GM23338 (cell line): Measurements from ENCODE around the gene PANX3. TPM values are rescaled to one million over a fixed set of nuclear protein-coding genes. Genes with fewer than 3 reads are reported as not detected.

ENCODE experiments used
- ATAC-seq: fragments of 200-7000 bp; cut with Tn5 transposase; 3 replicates; pipeline ENCODE4 v1.9.1; 2020
- DNase-seq: peaks from one replicate; pipeline ENCODE4 v3.0.0-alpha.2; 2015; ENCODE audit warnings: low spot score
- H2AFZ ChIP-seq: fragments of 200-600 bp; sonication (generic); 2 replicates; pipeline ENCODE4 v1.8.0; 2016; ENCODE audit warnings: antibody characterized with exemption, mild to moderate bottlenecking, moderate library complexity
- H3F3A ChIP-seq: fragments of 200-600 bp; sonication (generic); replicated peaks from 2 replicates; pipeline ENCODE4 v1.8.0; 2017; ENCODE audit warnings: antibody characterized with exemption, mixed run types, low read depth
- H3K27ac ChIP-seq: fragments of 200-600 bp; sonication (generic); 2 replicates; pipeline ENCODE4 v1.6.1; 2016; ENCODE audit warnings: low read depth
- H3K27me3 ChIP-seq: fragments of 200-600 bp; sonication (generic); 2 replicates; pipeline ENCODE4 v1.8.0; 2016; ENCODE audit warnings: mild to moderate bottlenecking, mixed run types, moderate library complexity; ENCODE audit not compliant: insufficient read depth
- H3K36me3 ChIP-seq: fragments of 200-600 bp; sonication (generic); 2 replicates; pipeline ENCODE4 v1.8.0; 2016; ENCODE audit warnings: mild to moderate bottlenecking; ENCODE audit not compliant: insufficient read depth
- H3K4me1 ChIP-seq: fragments of 200-600 bp; sonication (generic); 2 replicates; pipeline ENCODE4 v1.8.0; 2016; ENCODE audit warnings: mild to moderate bottlenecking, moderate library complexity; ENCODE audit not compliant: insufficient read depth
- H3K4me2 ChIP-seq: fragments of 200-600 bp; sonication (generic); 2 replicates; pipeline ENCODE4 v1.7.1; 2017; ENCODE audit warnings: mixed run types
- H3K4me3 ChIP-seq: fragments of 200-600 bp; sonication (generic); 2 replicates; pipeline ENCODE4 v1.6.1; 2016; ENCODE audit warnings: mixed run types
- H3K79me2 ChIP-seq: fragments of 200-600 bp; sonication (generic); replicated peaks from 2 replicates; pipeline ENCODE4 v1.8.0; 2017; ENCODE audit warnings: mild to moderate bottlenecking; ENCODE audit not compliant: insufficient read depth
- H3K9me2 ChIP-seq: fragments of 200-600 bp; sonication (generic); 2 replicates; pipeline ENCODE4 v1.8.0; 2017; ENCODE audit not compliant: insufficient read depth
- H4K20me1 ChIP-seq: fragments of 200-600 bp; sonication (generic); replicated peaks from 2 replicates; pipeline ENCODE4 v1.8.0; 2017; ENCODE audit warnings: mild to moderate bottlenecking; ENCODE audit not compliant: insufficient read depth
- H3K27ac Mint-ChIP-seq: 2 replicates; pipeline ENCODE4 v1.8.0; 2020; ENCODE audit warnings: inconsistent platforms, mild to moderate bottlenecking, moderate library complexity, mixed read lengths
- H3K27me3 Mint-ChIP-seq: 3 replicates; pipeline ENCODE4 v1.8.0; 2022; ENCODE audit warnings: low read depth, mild to moderate bottlenecking, moderate library complexity, mixed read lengths, inconsistent platforms; ENCODE audit not compliant: insufficient read depth, poor library complexity
- H3K36me3 Mint-ChIP-seq: 3 replicates; pipeline ENCODE4 v1.8.0; 2021; ENCODE audit warnings: low read depth, mild to moderate bottlenecking, inconsistent platforms, moderate library complexity, mixed read lengths
- H3K4me1 Mint-ChIP-seq: 3 replicates; pipeline ENCODE4 v1.8.0; 2020; ENCODE audit warnings: mild to moderate bottlenecking, inconsistent platforms, mixed read lengths
- H3K4me3 Mint-ChIP-seq: 3 replicates; pipeline ENCODE4 v1.8.0; 2021; ENCODE audit warnings: moderate library complexity, mild to moderate bottlenecking, inconsistent platforms, mixed read lengths
- H3K9me3 Mint-ChIP-seq: 3 replicates; pipeline ENCODE4 v1.8.0; 2020; ENCODE audit warnings: moderate library complexity, mild to moderate bottlenecking, inconsistent platforms, mixed read lengths
- CREB1 ChIP-seq: fragments of 250-450 bp; sonication (Bioruptor Pico); IDR thresholded peaks from 2 replicates; pipeline ENCODE4 v1.5.0; 2020; ENCODE audit warnings: low read depth, mild to moderate bottlenecking, moderate library complexity
- EZH2 ChIP-seq: fragments of 200-600 bp; sonication (generic); IDR thresholded peaks from one replicate; pipeline ENCODE4 v1.8.0; 2017; ENCODE audit warnings: antibody characterized with exemption, mild to moderate bottlenecking, low read depth; ENCODE audit not compliant: unreplicated experiment
- EZH2phosphoT487 ChIP-seq: fragments of 200-600 bp; sonication (generic); IDR thresholded peaks from one replicate; pipeline ENCODE4 v1.8.1; 2018; ENCODE audit warnings: antibody characterized with exemption; ENCODE audit not compliant: unreplicated experiment
- NANOG ChIP-seq: IDR thresholded peaks from 2 replicates; pipeline ENCODE4 v1.6.1; 2016; ENCODE audit warnings: antibody characterized with exemption, borderline replicate concordance
- POLR2AphosphoS5 ChIP-seq: IDR thresholded peaks from 2 replicates; pipeline ENCODE4 v1.6.1; 2016; ENCODE audit warnings: antibody characterized with exemption, low read depth
- STAT1 ChIP-seq: IDR thresholded peaks from one replicate; pipeline ENCODE4 v1.6.1; 2016; ENCODE audit warnings: antibody characterized with exemption; ENCODE audit not compliant: unreplicated experiment
- ZNF114 ChIP-seq: fragments of 250-450 bp; sonication (Bioruptor Pico); IDR thresholded peaks from 2 replicates; pipeline ENCODE4 v1.5.0; 2020; ENCODE audit warnings: mild to moderate bottlenecking, moderate library complexity
- polyA plus RNA-seq: library from polyadenylated mRNA; unstranded; fragments of >200 nt; fragmentation: Nextera tagmentation; extraction: Ambion mirVana; gene quantifications from 2 replicates; pipeline ENCODE4 v1.2.1, GENCODE V29; 2016
- total RNA-seq: library from RNA; depleted of rRNA; stranded (reverse); fragments of >200 nt; shearing (Covaris generic); gene quantifications from 2 replicates; pipeline ENCODE4 v1.2.3, GENCODE V29; 2014
- TF ChIP-seq, protein P1 (sequence below): IDR thresholded peaks from one replicate; pipeline ENCODE4 v1.6.1; 2018; ENCODE audit warnings: antibody characterized with exemption; ENCODE audit not compliant: unreplicated experiment
- TF ChIP-seq, protein P2 (sequence below), 2 experiments: fragments of 200-600 bp in 1 of 2; sonication (generic) in 1 of 2; conservative IDR thresholded peaks; 2 replicates each; pipeline versions ENCODE4 v1.5.1 to v1.6.1; 2016 to 2017; ENCODE audit warnings: antibody characterized with exemption in 2 of 2, low read depth in 2 of 2, mild to moderate bottlenecking in 2 of 2, moderate library complexity in 1 of 2

Gene PANX3
- total and polyA plus RNA-seq, 2 experiments from 2014 or later: not detected

DNA sequence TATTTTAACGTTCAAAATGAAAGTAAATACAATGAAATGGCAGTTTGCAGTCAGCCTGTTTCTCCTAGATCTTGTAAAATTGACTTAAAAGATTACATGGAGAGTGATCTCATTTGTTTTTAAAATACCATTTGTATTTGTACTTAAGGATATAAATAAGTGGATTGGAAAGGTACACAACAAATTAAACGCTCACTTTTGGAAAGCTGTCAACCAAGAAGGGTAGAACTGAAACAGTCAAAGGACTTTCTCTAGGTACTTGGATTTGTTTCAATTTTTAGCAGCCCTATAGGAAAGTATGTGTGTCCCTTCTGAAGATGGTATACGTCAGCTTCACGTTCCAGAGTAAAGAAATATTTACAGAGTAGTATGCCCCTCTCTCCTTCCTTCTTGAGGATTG, 18.7 kb downstream of the PANX3 start:
- H3K4me3 ChIP-seq: no peak overlapping the region
- Mint-ChIP-seq H3K4me1 (peaks cover 2% of the 10 kb centered on the region; the same call in 2 of the 3 replicates), H3K4me3 (no peak overlapping the region), H3K27ac (no peak overlapping the region), H3K36me3 (peaks cover 74% of the 10 kb centered on the region), H3K27me3 (peaks cover 2% of the 10 kb centered on the region), H3K9me3 (no peaks in the 10 kb centered on the region)
- ATAC-seq (no peak), DNase-seq (no peak)
- no peak overlapping the region for H3K4me2 ChIP-seq
- H4K20me1 ChIP-seq: peaks cover 12% of the 10 kb centered on the region; the same call in 1 of the 2 replicates
- no peak overlapping the region for H3K27ac ChIP-seq
- H3K9me2 ChIP-seq: no peaks in the 10 kb centered on the region
- H3K79me2 ChIP-seq: peaks cover 6% of the 10 kb centered on the region; the same call in 1 of the 2 replicates
- H3K4me1 ChIP-seq: no peaks in the 10 kb centered on the region
- H3K36me3 ChIP-seq: peaks cover 58% of the 10 kb centered on the region
- no peak for TF ChIP-seq STAT1
- TF ChIP-seq ZNF114 (CRISPR knock-in tag): no peak
- TF ChIP-seq POLR2AphosphoS5: no peak
- TF ChIP-seq, protein P1, sequence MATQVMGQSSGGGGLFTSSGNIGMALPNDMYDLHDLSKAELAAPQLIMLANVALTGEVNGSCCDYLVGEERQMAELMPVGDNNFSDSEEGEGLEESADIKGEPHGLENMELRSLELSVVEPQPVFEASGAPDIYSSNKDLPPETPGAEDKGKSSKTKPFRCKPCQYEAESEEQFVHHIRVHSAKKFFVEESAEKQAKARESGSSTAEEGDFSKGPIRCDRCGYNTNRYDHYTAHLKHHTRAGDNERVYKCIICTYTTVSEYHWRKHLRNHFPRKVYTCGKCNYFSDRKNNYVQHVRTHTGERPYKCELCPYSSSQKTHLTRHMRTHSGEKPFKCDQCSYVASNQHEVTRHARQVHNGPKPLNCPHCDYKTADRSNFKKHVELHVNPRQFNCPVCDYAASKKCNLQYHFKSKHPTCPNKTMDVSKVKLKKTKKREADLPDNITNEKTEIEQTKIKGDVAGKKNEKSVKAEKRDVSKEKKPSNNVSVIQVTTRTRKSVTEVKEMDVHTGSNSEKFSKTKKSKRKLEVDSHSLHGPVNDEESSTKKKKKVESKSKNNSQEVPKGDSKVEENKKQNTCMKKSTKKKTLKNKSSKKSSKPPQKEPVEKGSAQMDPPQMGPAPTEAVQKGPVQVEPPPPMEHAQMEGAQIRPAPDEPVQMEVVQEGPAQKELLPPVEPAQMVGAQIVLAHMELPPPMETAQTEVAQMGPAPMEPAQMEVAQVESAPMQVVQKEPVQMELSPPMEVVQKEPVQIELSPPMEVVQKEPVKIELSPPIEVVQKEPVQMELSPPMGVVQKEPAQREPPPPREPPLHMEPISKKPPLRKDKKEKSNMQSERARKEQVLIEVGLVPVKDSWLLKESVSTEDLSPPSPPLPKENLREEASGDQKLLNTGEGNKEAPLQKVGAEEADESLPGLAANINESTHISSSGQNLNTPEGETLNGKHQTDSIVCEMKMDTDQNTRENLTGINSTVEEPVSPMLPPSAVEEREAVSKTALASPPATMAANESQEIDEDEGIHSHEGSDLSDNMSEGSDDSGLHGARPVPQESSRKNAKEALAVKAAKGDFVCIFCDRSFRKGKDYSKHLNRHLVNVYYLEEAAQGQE: no peak
- TF ChIP-seq, protein P2, sequence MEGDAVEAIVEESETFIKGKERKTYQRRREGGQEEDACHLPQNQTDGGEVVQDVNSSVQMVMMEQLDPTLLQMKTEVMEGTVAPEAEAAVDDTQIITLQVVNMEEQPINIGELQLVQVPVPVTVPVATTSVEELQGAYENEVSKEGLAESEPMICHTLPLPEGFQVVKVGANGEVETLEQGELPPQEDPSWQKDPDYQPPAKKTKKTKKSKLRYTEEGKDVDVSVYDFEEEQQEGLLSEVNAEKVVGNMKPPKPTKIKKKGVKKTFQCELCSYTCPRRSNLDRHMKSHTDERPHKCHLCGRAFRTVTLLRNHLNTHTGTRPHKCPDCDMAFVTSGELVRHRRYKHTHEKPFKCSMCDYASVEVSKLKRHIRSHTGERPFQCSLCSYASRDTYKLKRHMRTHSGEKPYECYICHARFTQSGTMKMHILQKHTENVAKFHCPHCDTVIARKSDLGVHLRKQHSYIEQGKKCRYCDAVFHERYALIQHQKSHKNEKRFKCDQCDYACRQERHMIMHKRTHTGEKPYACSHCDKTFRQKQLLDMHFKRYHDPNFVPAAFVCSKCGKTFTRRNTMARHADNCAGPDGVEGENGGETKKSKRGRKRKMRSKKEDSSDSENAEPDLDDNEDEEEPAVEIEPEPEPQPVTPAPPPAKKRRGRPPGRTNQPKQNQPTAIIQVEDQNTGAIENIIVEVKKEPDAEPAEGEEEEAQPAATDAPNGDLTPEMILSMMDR (conservative IDR thresholded peaks at IDR 0.05; ENCODE audit: low read depth in 2 of 2): no peak
- no peak for TF ChIP-seq NANOG
- TF ChIP-seq EZH2phosphoT487: no peak
- no peak for TF ChIP-seq CREB1
- TF ChIP-seq EZH2: no peak
- H2AFZ ChIP-seq: no peak overlapping the region
- no peaks in the 10 kb centered on the region for H3K27me3 ChIP-seq
- H3F3A ChIP-seq: no peaks in the 10 kb centered on the region

DNA sequence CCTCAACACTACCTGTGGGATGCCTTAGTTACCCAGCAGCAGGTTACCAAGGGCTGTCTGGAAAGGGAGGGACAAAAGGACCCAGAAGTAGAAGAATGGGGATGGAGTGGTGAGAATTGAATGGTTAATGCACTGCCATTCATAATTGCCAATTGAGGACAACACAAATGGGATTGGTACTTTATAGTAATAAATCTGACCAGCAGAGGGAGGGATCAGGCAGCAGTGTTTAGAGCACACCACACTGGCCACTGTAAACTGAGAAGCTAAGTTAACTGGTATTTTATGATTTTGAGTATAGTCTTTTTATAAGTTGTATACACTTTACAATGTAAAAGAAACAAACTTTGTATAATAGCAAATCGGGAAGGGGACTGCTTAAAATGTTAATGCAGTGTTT, 22.1 kb downstream of the PANX3 start:
- Mint-ChIP-seq H3K27ac (no peak overlapping the region), H3K4me1 (peaks cover 2% of the 10 kb centered on the region; the same call in 2 of the 3 replicates), H3K9me3 (no peaks in the 10 kb centered on the region), H3K4me3 (no peak overlapping the region), H3K36me3 (peaks cover 56% of the 10 kb centered on the region), H3K27me3 (no peaks in the 10 kb centered on the region)
- Histone ChIP-seq H4K20me1 (peaks cover 6% of the 10 kb centered on the region; the same call in 1 of the 2 replicates), H3K79me2 (no peaks in the 10 kb centered on the region), H3K36me3 (peaks cover 36% of the 10 kb centered on the region), H3K27me3 (no peaks in the 10 kb centered on the region), H3F3A (no peaks in the 10 kb centered on the region), H3K4me2 (no peak overlapping the region), H2AFZ (no peak overlapping the region), H3K4me1 (no peaks in the 10 kb centered on the region), H3K4me3 (no peak overlapping the region), H3K27ac (no peak overlapping the region), H3K9me2 (no peaks in the 10 kb centered on the region)
- ATAC-seq: no peak
- no peak for DNase-seq
- TF ChIP-seq, protein P2 (conservative IDR thresholded peaks at IDR 0.05; ENCODE audit: low read depth in 2 of 2): peak in 1 of 2 experiments; percentile 35; a peak in 2 of 4 replicates
- TF ChIP-seq EZH2phosphoT487: no peak
